K562 (cell line): Measurements from ENCODE around the gene PTCH2. TPM values are rescaled to one million over a fixed set of nuclear protein-coding genes. Genes with fewer than 3 reads are reported as not detected.

Experiments
- ATF7 ChIP-seq: fragments of 450-650 bp; IDR thresholded peaks from 2 replicates; pipeline ENCODE4 v1.7.1; 2014; ENCODE audit warnings: mild to moderate bottlenecking, moderate library complexity
- BHLHE40 ChIP-seq: IDR thresholded peaks from 2 replicates; pipeline ENCODE4 v1.6.1; 2011; ENCODE audit warnings: low read length, improper control_type of control experiment
- CEBPB ChIP-seq: fragments of 450-650 bp; IDR thresholded peaks from 2 replicates; pipeline ENCODE4 v1.6.1; 2016; ENCODE audit warnings: missing genetic modification characterization, missing compliant biosample characterization
- CHD2 ChIP-seq: IDR thresholded peaks from 2 replicates; pipeline ENCODE4 v1.6.1; 2011; ENCODE audit warnings: low read depth, low read length
- ETS1 ChIP-seq: conservative IDR thresholded peaks from 2 replicates; pipeline ENCODE4 v1.6.1; 2011; ENCODE audit warnings: low read depth, mild to moderate bottlenecking, low read length; ENCODE audit not compliant: control insufficient read depth
- GTF2B ChIP-seq: IDR thresholded peaks from 2 replicates; pipeline ENCODE4 v1.6.1; 2011; ENCODE audit not compliant: insufficient read length; ENCODE audit errors: extremely low read depth
- HDAC8 ChIP-seq: fragments of 450-650 bp; IDR thresholded peaks from 2 replicates; pipeline ENCODE4 v1.6.1; 2016; ENCODE audit warnings: mild to moderate bottlenecking, missing genetic modification characterization, moderate library complexity, missing compliant biosample characterization
- HMBOX1 ChIP-seq: sonication (generic); IDR thresholded peaks from 2 replicates; pipeline ENCODE4 v1.6.1; 2016
- KLF13 ChIP-seq: fragments of 450-650 bp; IDR thresholded peaks from 2 replicates; pipeline ENCODE4 v1.6.1; 2016; ENCODE audit warnings: missing genetic modification characterization, low read depth, mild to moderate bottlenecking, missing compliant biosample characterization, moderate library complexity, borderline replicate concordance
- MTF1 ChIP-seq: fragments of 250-450 bp; sonication (Bioruptor Pico); IDR thresholded peaks from 2 replicates; pipeline ENCODE4 v1.9.0; 2021; ENCODE audit warnings: moderate library complexity, mild to moderate bottlenecking, inconsistent platforms, borderline replicate concordance
- PHF20 ChIP-seq: fragments of 450-650 bp; IDR thresholded peaks from 2 replicates; pipeline ENCODE4 v1.6.1; 2018; ENCODE audit not compliant: partially characterized antibody
- POLR2G ChIP-seq: fragments of 200-400 bp; formaldehyde crosslinking; IDR thresholded peaks from 2 replicates; pipeline ENCODE4 v1.6.1; 2017; ENCODE audit warnings: low read depth, mild to moderate bottlenecking, antibody characterized with exemption, low read length, moderate library complexity
- PRDM10 ChIP-seq: fragments of 450-650 bp; IDR thresholded peaks from 2 replicates; pipeline ENCODE4 v1.6.1; 2018; ENCODE audit not compliant: partially characterized antibody
- PTBP1 ChIP-seq: fragments of 200-400 bp; formaldehyde crosslinking; IDR thresholded peaks from 2 replicates; pipeline ENCODE4 v1.6.1; 2017; ENCODE audit warnings: low read depth, low read length
- SMAD2 ChIP-seq: fragments of 150-350 bp; IDR thresholded peaks from 2 replicates; pipeline ENCODE4 v1.6.1; 2014; ENCODE audit warnings: low read depth, mild to moderate bottlenecking, low read length
- SRF ChIP-seq, 2 experiments: fragments of 250-450, 450-650 bp in 1 of 2; sonication (Bioruptor Pico) in 1 of 2; sonication (generic) in 1 of 2; formaldehyde crosslinking; IDR thresholded peaks; 2 replicates each; pipeline versions ENCODE4 v1.5.0 to v1.5.1; 2020 to 2022; ENCODE audit warnings: mild to moderate bottlenecking in 1 of 2, missing genetic modification reagents in 1 of 2
- UBTF ChIP-seq, 2 experiments: IDR thresholded peaks; 2 replicates each; pipeline ENCODE4 v1.6.1; 2012; ENCODE audit warnings: improper control_type of control experiment in 2 of 2, low read depth in 2 of 2, low read length in 2 of 2, borderline replicate concordance in 1 of 2
- polyA plus RNA-seq, 8 experiments: library from polyadenylated mRNA; depleted of rRNA in 4 of 8; stranded (reverse) in 5 of 8; unstranded in 3 of 8; fragments of >200 nt; fragmentation: Nextera tagmentation in 2 of 8; fragmentation: Illumina TruSeq in 1 of 8; extraction: Ambion mirVana in 2 of 8; extraction: Trizol in 1 of 8; gene quantifications; 2 replicates each; pipeline versions ENCODE4 v1.2.1 to v1.2.3, GENCODE V29; 2011 to 2014; ENCODE audit warnings: inconsistent platforms in 1 of 8, missing spikeins in 1 of 8
- total RNA-seq, 7 experiments: library from RNA; depleted of rRNA in 6 of 7; stranded (reverse); fragments of >200 nt in 6 of 7; fragmentation: Illumina TruSeq in 2 of 7; extraction: Trizol in 2 of 7; gene quantifications; 2 replicates each; pipeline versions ENCODE4 v1.2.1 to v1.2.3, GENCODE V29; 2011 to 2021; ENCODE audit warnings: low replicate concordance in 1 of 7

PTCH2 gene
- total and polyA plus RNA-seq, 9 of the 15 experiments (the other 6 are each of a cell fraction or from before 2014, with no cell fraction given), result 0.15 to 27.3 (median 0.48) TPM; not detected in 1

GRCh38 chr1:44799770-44800584 is 43.1 kb downstream of the PTCH2 start, which contains the start of gene PLK3 (continued):
- peak; percentile 88 for TF ChIP-seq PRDM10
- peak; percentile 81 for TF ChIP-seq ETS1
- TF ChIP-seq ATF7, result peak; percentile 95
- TF ChIP-seq CEBPB (tag), result peak; percentile 74
- TF ChIP-seq CHD2, result no peak; the same call in 1 of the 2 replicates
- TF ChIP-seq PHF20, result peak; percentile 42
- TF ChIP-seq KLF13 (tag), result peak; percentile 95
- TF ChIP-seq POLR2G, result peak; percentile 98
- peak; percentile 47; the same call in 1 of the 2 replicates for TF ChIP-seq BHLHE40
- TF ChIP-seq MTF1 (CRISPR knock-in tag), result no peak
- TF ChIP-seq HDAC8 (tag), result peak; percentile 41; the same call in 1 of the 2 replicates
- peak in 1 of 2 experiments; percentile 81; a peak in 2 of 4 replicates for TF ChIP-seq UBTF (IDR thresholded peaks at IDR 0.05; ENCODE audit: borderline replicate concordance in 1 of 2, low read depth in 2 of 2, low read length in 2 of 2)
- no peak for TF ChIP-seq SMAD2
- TF ChIP-seq GTF2B, result peak; percentile 67
- peak; percentile 79; the same call in 1 of the 2 replicates for TF ChIP-seq HMBOX1
- 0 out of 2 replicates have a peak, but pooled peaks have one; percentile 31 for TF ChIP-seq PTBP1
- TF ChIP-seq SRF (CRISPR knock-in tag; IDR thresholded peaks at IDR 0.05), result peak in 1 of 2 experiments; percentile 52; a peak in 2 of 4 replicates
